ENCODE data around the gene MICU2. TPM values are rescaled to one million over a fixed set of nuclear protein-coding genes. Genes with fewer than 3 reads are reported as not detected.
A peak's percentile ranks its signal among the peaks of the same experiment; 100 is the strongest.

MICU2 gene
- total RNA-seq, 2 experiments from 2014 or later: 37.5 to 51.3 TPM

DNA sequence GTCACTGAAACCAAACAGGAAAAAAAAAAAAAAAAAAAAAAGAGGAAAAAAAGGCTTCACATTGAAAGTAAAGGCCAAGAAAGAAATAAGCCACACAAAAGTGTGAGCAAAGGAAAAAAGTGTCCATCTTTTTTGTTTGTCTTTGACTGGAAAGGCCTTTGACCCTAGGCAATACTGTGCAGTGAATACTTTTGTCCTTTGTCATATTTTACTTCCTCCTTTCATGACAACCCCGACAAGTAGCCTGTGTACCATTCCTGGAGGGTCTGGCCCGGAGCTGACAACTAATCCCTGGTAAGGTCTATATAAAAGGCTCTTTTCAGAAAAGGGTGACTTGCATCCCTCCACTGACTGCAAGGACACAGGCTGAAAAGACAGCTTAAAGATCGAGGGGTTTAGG, 12.9 kb upstream of the MICU2 start:
- no peaks in the 10 kb centered on the region for H3K9me2 ChIP-seq (ENCODE audit: insufficient read depth, low read length)

GRCh38 chr13:21616205-21616866, 12.4 kb upstream of the MICU2 start:
- Histone ChIP-seq H3K4me1 (ENCODE audit: insufficient read depth, low read length, poor library complexity, severe bottlenecking) (no peaks in the 10 kb centered on the region), H3K27ac (ENCODE audit: low read depth, low read length, poor library complexity, severe bottlenecking) (no peak overlapping the region), H3K79me2 (ENCODE audit: insufficient read depth, low read depth, low read length) (no peaks in the 10 kb centered on the region), H3K9me3 (ENCODE audit: low read length) (no peaks in the 10 kb centered on the region), H4K20me1 (ENCODE audit: insufficient read depth, low read length) (no peaks in the 10 kb centered on the region), H3K36me3 (ENCODE audit: insufficient read depth, low read length) (no peaks in the 10 kb centered on the region), H3K4me3 (ENCODE audit: low read depth, low read length, poor library complexity, severe bottlenecking) (no peak overlapping the region), H3K4me2 (ENCODE audit: low read length) (no peak overlapping the region), H3K9me2 (ENCODE audit: insufficient read depth, low read length) (no peaks in the 10 kb centered on the region), H2AFZ (ENCODE audit: low read length) (no peak overlapping the region)
- ChIA-PET POLR2A (interaction anchor here (0.6 to 3.3 kb wide), 4 partner anchors 11 to 1266 kb away, joined by 3 to 15 read pairs (median 4); partner anchors contain the start of gene MICU2), CTCF (ENCODE audit: unreplicated experiment) (no interaction called here)
- no TSS peak for BruUV-seq (replicated peaks)
- intact Hi-C loops (cut with micrococcal nuclease; ENCODE audit: unreplicated experiment): no loop called here
- DNase-seq (ENCODE audit: low spot score): no peak
- TF ChIP-seq, protein P1, sequence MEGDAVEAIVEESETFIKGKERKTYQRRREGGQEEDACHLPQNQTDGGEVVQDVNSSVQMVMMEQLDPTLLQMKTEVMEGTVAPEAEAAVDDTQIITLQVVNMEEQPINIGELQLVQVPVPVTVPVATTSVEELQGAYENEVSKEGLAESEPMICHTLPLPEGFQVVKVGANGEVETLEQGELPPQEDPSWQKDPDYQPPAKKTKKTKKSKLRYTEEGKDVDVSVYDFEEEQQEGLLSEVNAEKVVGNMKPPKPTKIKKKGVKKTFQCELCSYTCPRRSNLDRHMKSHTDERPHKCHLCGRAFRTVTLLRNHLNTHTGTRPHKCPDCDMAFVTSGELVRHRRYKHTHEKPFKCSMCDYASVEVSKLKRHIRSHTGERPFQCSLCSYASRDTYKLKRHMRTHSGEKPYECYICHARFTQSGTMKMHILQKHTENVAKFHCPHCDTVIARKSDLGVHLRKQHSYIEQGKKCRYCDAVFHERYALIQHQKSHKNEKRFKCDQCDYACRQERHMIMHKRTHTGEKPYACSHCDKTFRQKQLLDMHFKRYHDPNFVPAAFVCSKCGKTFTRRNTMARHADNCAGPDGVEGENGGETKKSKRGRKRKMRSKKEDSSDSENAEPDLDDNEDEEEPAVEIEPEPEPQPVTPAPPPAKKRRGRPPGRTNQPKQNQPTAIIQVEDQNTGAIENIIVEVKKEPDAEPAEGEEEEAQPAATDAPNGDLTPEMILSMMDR (conservative IDR thresholded peaks at IDR 0.05; ENCODE audit: low read length): no peak
- no peak for TF ChIP-seq EZH2phosphoT487 (IDR thresholded peaks at IDR 0.05; ENCODE audit: borderline replicate concordance, low read depth, low read length)

More for the DNA sequence above, 12.9 kb upstream of the MICU2 start:
- Histone ChIP-seq H3K36me3 (ENCODE audit: insufficient read depth, low read length) (no peaks in the 10 kb centered on the region), H3K4me1 (ENCODE audit: insufficient read depth, low read length, poor library complexity, severe bottlenecking) (no peaks in the 10 kb centered on the region), H2AFZ (ENCODE audit: low read length) (0 out of 2 replicates have a peak overlapping the region, but pooled peaks have one; percentile 41), H3K27ac (ENCODE audit: low read depth, low read length, poor library complexity, severe bottlenecking) (no peak overlapping the region), H4K20me1 (ENCODE audit: insufficient read depth, low read length) (no peaks in the 10 kb centered on the region), H3K4me3 (ENCODE audit: low read depth, low read length, poor library complexity, severe bottlenecking) (no peak overlapping the region), H3K79me2 (ENCODE audit: insufficient read depth, low read depth, low read length) (no peaks in the 10 kb centered on the region), H3K4me2 (ENCODE audit: low read length) (no peak overlapping the region), H3K9me3 (ENCODE audit: low read length) (no peaks in the 10 kb centered on the region)
- CTCF ChIA-PET (ENCODE audit: unreplicated experiment): interaction anchor here (1.0 kb wide), 1 partner anchor 13 kb away, joined by 3 read pairs; the partner anchor contains the start of gene MICU2
- POLR2A ChIA-PET: interaction anchor here (0.5 to 3.3 kb wide), 3 partner anchors 12 to 1266 kb away, joined by 3 to 15 read pairs (median 4); partner anchors contain the start of gene MICU2
- no TSS peak for BruUV-seq (replicated peaks)
- intact Hi-C loops (cut with micrococcal nuclease; ENCODE audit: unreplicated experiment): no loop called here
- no peak for TF ChIP-seq EZH2phosphoT487 (IDR thresholded peaks at IDR 0.05; ENCODE audit: borderline replicate concordance, low read depth, low read length)
- TF ChIP-seq, protein P1 (conservative IDR thresholded peaks at IDR 0.05; ENCODE audit: low read length): no peak
- DNase-seq (ENCODE audit: low spot score): no peak

- no peaks in the 10 kb centered on the region for H3K36me3 ChIP-seq (ENCODE audit: insufficient read depth, low read length)
- TF ChIP-seq EZH2phosphoT487 (IDR thresholded peaks at IDR 0.05; ENCODE audit: borderline replicate concordance, low read depth, low read length): no peak
- TF ChIP-seq, protein P1 (conservative IDR thresholded peaks at IDR 0.05; ENCODE audit: low read length): no peak
- ChIA-PET CTCF (ENCODE audit: unreplicated experiment) (no interaction called here), POLR2A (interaction anchor here (3.3 kb wide), 1 partner anchor 10 kb away, joined by 15 read pairs; the partner anchor contains the start of gene MICU2)
- no peak overlapping the region for H3K27ac ChIP-seq (ENCODE audit: low read depth, low read length, poor library complexity, severe bottlenecking)
- H3K4me3 ChIP-seq (ENCODE audit: low read depth, low read length, poor library complexity, severe bottlenecking): no peak overlapping the region
- H3K9me3 ChIP-seq (ENCODE audit: low read length): no peaks in the 10 kb centered on the region
- no peak for DNase-seq (ENCODE audit: low spot score)
- H3K79me2 ChIP-seq (ENCODE audit: insufficient read depth, low read depth, low read length): no peaks in the 10 kb centered on the region
- H3K4me1 ChIP-seq (ENCODE audit: insufficient read depth, low read length, poor library complexity, severe bottlenecking): no peaks in the 10 kb centered on the region
- no peak overlapping the region for H3K4me2 ChIP-seq (ENCODE audit: low read length)
- intact Hi-C loops (cut with micrococcal nuclease; ENCODE audit: unreplicated experiment): no loop called here
- no peaks in the 10 kb centered on the region for H3K9me2 ChIP-seq (ENCODE audit: insufficient read depth, low read length)
- H2AFZ ChIP-seq (ENCODE audit: low read length): no peak overlapping the region
- H4K20me1 ChIP-seq (ENCODE audit: insufficient read depth, low read length): no peaks in the 10 kb centered on the region
- no TSS peak for BruUV-seq (replicated peaks)
Observed at GRCh38 chr13:21615427-21615826, 11.5 kb upstream of the MICU2 start.

All from OCI-LY7 (cell line).